Measurements from ENCODE around the gene MYO10.
"Not testable (repeated sequence)": the region's sequence is repeated elsewhere in the genome, so short reads cannot be mapped to it uniquely, and the experiment has no call there.

Gene MYO10

GRCh38 chr5:16737620-16738364 is 198.3 kb downstream of the MYO10 start:
- DNase-seq = no peak

DNA sequence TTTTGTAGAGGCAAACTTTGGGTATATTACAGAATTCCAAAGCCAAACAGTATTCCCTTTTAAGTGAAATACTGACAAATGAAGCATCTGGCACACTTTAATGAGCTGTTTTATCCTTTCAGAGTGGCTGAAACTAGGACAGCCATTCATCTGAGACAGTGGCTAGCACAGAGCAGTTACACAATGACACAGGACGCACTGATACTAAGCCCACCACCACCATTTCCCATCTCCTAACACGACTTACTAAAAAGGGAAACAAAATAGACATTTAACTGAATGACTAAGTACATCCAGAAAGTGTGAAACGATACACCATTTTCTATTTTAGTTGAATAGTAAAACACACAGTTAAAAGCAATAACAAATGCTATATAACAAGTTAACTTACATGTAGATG is 198.9 kb downstream of the MYO10 start:
- no peak for DNase-seq

GRCh38 chr5:16736158-16736995 is 199.7 kb downstream of the MYO10 start:
- DNase-seq = peak; percentile 79

- no peak for DNase-seq
These were observed 200.7 kb downstream of the MYO10 start for GRCh38 chr5:16735101-16736060.

- DNase-seq = no peak
These were observed 202.6 kb downstream of the MYO10 start for GRCh38 chr5:16733331-16734006.

GRCh38 chr5:16732356-16732755 is 203.7 kb downstream of the MYO10 start:
- no peak for DNase-seq

- DNase-seq = no peak
These were observed 208.2 kb downstream of the MYO10 start for GRCh38 chr5:16727755-16728325.

- no peak for DNase-seq
These were observed 209.5 kb downstream of the MYO10 start for GRCh38 chr5:16726538-16726946.

DNA sequence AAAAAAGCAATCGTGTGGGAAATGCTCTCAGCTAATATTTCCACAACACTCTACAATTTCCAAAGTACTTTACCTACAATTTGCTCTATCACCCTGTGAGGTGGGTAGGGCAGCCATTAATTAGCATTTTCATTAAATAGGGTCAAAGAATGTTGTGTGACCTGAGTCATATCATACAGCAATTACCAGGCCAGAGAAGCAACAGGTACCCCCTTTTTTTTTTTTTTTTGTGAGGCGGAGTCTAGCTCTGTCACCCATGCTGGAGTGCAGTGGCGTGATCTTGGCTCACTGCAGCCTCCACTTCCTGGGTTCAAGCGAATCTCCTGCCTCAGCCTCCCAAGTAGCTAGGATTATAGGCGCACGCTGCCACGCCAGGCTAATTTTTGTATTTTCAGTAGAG is 210.5 kb downstream of the MYO10 start:
- DNase-seq = no peak

DNA sequence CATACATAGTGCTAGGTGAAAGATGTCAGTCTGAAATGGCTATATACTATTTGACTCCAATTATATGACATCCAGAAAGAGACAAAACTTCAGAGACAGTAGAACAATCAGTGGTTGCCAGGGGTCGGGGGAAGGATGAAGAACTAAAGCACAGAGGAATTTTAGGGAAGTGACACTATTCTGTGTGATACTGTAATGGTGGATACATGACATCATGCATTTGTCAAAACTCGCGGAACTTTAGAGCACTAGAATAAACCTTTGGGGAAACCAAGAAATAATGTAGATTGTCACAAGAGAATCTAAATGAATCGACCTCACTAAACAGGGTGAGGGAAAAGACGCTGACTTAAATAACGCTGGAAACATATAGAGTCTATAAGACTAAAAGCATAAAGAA is 212.3 kb downstream of the MYO10 start:
- DNase-seq = no peak

DNA sequence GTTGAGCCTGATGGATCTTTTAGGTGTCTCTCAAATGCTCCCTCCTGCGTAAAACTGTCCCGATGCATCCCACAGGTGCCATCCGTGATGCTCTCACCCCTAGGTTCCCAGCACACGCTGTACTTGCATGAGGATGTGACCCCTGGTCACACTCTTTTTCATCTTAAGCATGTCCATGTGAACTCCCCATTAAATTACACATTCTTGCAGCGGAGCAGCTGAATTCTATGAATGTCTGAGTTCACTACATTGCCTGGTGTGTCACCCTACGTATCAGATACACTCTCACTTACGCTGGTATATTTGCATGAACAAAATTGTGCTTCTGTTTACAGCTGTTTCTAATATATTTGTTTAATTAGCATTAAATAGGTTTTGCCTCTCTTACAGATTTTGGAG is 214.0 kb downstream of the MYO10 start:
- no peak for DNase-seq

GRCh38 chr5:16721151-16722096 is 214.7 kb downstream of the MYO10 start:
- DNase-seq = no peak

- DNase-seq = not testable (repeated sequence)
These were observed 218.1 kb downstream of the MYO10 start for GRCh38 chr5:16718036-16718435.

GRCh38 chr5:16713386-16713928 is 222.6 kb downstream of the MYO10 start:
- peak; percentile 49 for DNase-seq

DNA sequence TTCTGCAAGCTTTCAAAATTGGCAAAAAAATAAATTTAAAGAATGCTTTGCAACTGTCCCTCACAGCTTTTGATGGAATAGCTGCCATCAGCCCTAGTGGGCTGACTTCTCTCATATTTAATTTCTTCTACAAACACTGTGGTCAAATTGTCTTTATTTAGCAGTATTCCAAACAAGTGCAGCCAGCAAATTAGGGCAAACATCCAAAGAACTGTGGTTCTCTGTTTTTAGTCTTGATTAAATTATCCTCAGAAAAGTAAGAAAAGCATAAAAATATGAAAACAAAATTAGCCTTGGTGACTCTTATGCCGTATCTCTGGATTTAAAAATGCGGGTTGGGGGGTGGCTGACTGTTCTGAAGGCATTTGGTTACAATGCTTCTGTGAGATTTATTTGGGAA is 223.5 kb downstream of the MYO10 start:
- DNase-seq = no peak

GRCh38 chr5:16712178-16712577 is 223.9 kb downstream of the MYO10 start:
- DNase-seq = no peak

DNA sequence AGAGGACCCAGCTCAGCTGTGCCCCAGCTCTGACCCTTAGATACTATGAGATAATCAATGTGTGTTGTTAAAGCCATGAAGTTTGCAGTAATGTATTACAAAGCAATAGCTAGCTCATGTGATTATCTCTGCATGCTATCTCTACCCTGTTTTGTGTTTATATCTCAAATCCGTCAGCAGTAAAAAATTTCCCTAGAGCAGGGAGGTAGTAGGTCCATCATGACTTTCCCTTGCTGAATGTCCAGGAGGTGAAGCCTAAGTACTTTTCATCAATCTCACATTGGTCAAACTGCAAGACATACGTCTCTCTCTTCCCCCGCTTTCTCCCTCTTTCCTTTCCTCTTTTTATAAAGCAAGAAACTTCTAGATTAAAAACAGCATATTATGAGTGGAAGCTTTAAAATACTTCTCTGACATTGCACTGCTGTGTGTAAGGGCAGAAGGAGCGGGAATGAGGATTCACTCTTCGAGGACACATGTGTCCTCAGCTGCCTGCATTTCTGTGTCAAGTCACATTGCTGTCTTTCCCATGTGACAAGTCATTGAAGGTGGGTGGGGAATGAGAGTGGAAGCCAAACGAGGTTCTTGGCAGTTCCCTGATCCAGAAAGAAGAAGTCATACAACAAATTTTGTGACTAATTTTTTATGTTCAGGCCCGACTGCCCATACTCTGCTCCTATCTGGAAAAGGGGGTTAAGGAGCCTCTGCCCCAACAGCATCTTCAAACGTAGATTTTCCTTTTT is 226.2 kb downstream of the MYO10 start:
- no peak for DNase-seq

DNA sequence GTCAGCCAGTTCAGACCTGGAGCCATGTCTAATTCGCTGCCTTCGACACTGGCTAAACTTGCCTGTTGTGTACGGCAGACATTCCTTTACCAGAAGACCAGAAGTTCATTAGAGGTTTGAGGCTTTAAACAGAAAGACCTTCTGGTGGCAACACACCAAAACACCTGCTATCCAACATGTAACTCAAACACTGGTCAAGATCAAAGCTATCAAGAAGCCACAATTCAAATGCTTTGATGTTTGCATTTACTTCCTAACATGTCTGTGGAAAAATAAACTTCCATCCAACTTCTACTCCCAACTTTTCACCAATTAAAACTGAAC is 228.3 kb downstream of the MYO10 start:
- DNase-seq = no peak

GRCh38 chr5:16707168-16707868 is 228.8 kb downstream of the MYO10 start:
- no peak for DNase-seq
